ENCODE data around the gene FAM78B. TPM values are rescaled to one million over a fixed set of nuclear protein-coding genes. Genes with fewer than 3 reads are reported as not detected.

The FAM78B gene
- total and polyA plus RNA-seq, 9 donors, result 0.64 to 2.6 (median 1.4) TPM

DNA sequence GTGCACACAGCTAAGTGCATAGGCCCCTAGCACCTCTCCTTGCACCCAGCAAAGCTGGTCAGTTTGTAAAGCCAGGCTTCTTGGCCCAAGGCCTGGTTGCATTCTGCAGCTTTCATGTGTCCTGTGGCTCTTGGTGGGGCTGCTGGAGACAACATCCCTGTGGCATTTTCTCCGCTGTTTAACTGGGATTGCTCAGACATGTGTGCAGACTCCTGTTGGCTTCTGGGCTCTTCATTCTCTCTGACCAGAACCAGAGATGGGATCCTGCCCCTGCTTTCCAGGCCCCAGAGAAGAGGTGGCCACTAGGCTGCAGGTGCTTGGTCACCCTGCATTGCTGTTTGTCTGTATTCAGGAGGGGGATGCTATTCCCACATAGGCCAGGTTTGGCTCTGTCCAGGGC lies 50.8 kb downstream of the FAM78B start:
- DNase-seq, result no peak
- intact Hi-C loops (cut with DNase I), result no loop called here
- Histone ChIP-seq H3K36me3 (no peaks in the 10 kb centered on the region), H3K4me1 (ENCODE audit: insufficient read depth) (no peaks in the 10 kb centered on the region), H3K27me3 (no peaks in the 10 kb centered on the region), H3K27ac (no peak overlapping the region), H3K4me3 (no peak overlapping the region), H3K9me3 (no peaks in the 10 kb centered on the region)
- TF ChIP-seq, protein P1, sequence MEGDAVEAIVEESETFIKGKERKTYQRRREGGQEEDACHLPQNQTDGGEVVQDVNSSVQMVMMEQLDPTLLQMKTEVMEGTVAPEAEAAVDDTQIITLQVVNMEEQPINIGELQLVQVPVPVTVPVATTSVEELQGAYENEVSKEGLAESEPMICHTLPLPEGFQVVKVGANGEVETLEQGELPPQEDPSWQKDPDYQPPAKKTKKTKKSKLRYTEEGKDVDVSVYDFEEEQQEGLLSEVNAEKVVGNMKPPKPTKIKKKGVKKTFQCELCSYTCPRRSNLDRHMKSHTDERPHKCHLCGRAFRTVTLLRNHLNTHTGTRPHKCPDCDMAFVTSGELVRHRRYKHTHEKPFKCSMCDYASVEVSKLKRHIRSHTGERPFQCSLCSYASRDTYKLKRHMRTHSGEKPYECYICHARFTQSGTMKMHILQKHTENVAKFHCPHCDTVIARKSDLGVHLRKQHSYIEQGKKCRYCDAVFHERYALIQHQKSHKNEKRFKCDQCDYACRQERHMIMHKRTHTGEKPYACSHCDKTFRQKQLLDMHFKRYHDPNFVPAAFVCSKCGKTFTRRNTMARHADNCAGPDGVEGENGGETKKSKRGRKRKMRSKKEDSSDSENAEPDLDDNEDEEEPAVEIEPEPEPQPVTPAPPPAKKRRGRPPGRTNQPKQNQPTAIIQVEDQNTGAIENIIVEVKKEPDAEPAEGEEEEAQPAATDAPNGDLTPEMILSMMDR (IDR thresholded peaks at IDR 0.05), result no peak
- TF ChIP-seq EP300 (IDR thresholded peaks at IDR 0.05) (no peak), POLR2A (IDR thresholded peaks at IDR 0.05) (no peak)
- 98 to 100% (median 100%) methylated on average over 1 of the region's 1 CpG for WGBS, 3 donors

DNA sequence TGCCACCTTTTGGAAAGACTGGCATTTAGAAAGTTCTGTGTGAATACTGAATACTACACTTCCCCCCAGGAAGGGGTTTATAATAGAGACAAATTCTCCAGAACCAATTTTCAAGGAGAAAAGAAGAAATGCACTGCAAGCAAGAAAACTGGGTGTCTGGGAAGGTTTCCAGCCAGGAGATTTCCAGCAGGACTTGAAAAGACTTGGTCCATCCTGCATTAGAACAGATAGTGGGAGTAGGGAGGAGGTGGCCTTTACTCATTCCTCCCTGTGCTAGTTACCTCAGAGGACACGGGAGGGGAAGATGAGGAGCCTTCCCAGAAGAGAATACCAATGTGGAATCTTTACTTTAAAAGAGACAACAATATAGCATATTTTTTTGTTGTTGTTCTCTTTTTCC lies 52.4 kb downstream of the FAM78B start:
- H3K9me3 ChIP-seq, result no peaks in the 10 kb centered on the region
- H3K4me1 ChIP-seq (ENCODE audit: insufficient read depth), result no peaks in the 10 kb centered on the region
- no peak overlapping the region for H3K4me3 ChIP-seq
- H3K27ac ChIP-seq, result no peak overlapping the region
- H3K27me3 ChIP-seq, result no peaks in the 10 kb centered on the region
- DNase-seq, result no peak
- no peaks in the 10 kb centered on the region for H3K36me3 ChIP-seq
- TF ChIP-seq, protein P1 (IDR thresholded peaks at IDR 0.05), result no peak
- no peak for TF ChIP-seq POLR2A (IDR thresholded peaks at IDR 0.05)
- TF ChIP-seq EP300 (IDR thresholded peaks at IDR 0.05), result no peak
- 32 to 41% (median 36%) methylated on average over 1 of the region's 1 CpG for WGBS, 3 donors
- intact Hi-C loops (cut with DNase I), result no loop called here

DNA sequence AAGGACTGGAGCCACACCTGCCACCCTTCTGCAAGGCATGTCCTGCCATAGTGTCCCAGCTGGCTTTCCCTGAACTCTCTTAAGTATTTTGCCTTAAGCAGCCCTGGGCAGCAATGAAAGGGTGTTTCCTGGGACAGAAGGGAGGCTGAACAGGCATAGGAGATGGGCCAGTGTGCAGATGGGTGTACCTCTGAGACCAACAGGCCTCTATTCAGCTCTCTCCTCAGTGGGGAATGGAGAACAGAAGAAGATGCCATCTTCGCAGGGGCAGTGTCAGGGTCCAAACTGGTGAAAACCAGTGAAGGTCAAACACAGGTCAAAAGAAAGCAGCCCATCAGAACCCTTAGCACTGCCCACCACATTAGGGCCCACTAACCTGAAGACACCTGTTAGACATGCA lies 53.2 kb downstream of the FAM78B start:
- H3K9me3 ChIP-seq, result no peaks in the 10 kb centered on the region
- H3K27ac ChIP-seq, result no peak overlapping the region
- no peaks in the 10 kb centered on the region for H3K36me3 ChIP-seq
- no peaks in the 10 kb centered on the region for H3K4me1 ChIP-seq (ENCODE audit: insufficient read depth)
- 80 to 94% (median 85%) methylated on average over 1 of the region's 1 CpG for WGBS, 3 donors
- TF ChIP-seq, protein P1 (IDR thresholded peaks at IDR 0.05), result no peak
- TF ChIP-seq EP300 (IDR thresholded peaks at IDR 0.05), result no peak
- no peak for TF ChIP-seq POLR2A (IDR thresholded peaks at IDR 0.05)
- no peak for DNase-seq
- intact Hi-C loops (cut with DNase I), result no loop called here
- no peaks in the 10 kb centered on the region for H3K27me3 ChIP-seq
- no peak overlapping the region for H3K4me3 ChIP-seq

DNA sequence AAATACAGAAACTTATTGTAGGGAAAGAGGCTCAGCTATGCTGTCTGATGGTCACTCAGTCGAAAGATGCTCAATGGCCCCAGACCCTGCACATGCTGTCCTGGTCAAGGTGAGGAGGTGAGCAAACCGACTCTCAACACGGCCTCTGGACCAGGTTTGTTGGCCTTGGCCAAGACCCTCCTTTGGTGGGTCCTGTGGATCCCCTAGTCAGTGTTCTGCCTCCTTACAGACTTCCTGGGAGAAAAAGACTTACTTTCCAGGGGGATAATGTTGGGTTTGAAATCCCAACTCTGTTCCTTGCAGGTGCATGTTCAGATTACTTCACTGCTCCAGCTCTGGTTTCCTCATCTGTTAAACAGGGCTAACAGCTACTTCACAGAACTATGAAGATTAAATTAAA lies 53.8 kb downstream of the FAM78B start:
- TF ChIP-seq EP300 (IDR thresholded peaks at IDR 0.05) (no peak), POLR2A (IDR thresholded peaks at IDR 0.05) (no peak)
- TF ChIP-seq, protein P1 (IDR thresholded peaks at IDR 0.05), result no peak
- no peak for DNase-seq
- H3K27me3 ChIP-seq, result no peaks in the 10 kb centered on the region
- no peaks in the 10 kb centered on the region for H3K9me3 ChIP-seq
- intact Hi-C loops (cut with DNase I), result no loop called here
- 86 to 92% (median 91%) methylated on average over 3 of the region's 3 CpGs for WGBS, 3 donors
- no peak overlapping the region for H3K27ac ChIP-seq
- H3K4me3 ChIP-seq, result no peak overlapping the region
- no peaks in the 10 kb centered on the region for H3K4me1 ChIP-seq (ENCODE audit: insufficient read depth)
- no peaks in the 10 kb centered on the region for H3K36me3 ChIP-seq

DNA sequence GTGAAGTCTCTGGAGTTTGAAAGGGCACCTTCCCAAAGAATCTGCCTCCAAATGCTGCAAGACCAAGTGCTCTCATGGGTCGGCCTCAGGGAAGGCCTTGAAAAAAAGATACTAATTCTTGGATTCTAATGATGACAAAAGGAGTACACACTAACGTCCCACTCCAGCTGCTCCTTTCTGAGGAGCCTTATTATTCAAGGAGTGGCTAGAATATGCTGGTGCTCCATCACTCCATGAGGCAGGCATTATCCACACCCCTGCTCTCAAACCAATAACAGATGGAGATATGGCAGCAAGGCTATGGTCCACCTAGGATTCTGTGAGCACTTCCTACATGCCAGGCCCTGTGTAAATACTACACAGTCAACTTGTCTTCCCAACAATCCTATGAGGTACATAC lies 54.4 kb downstream of the FAM78B start:
- Histone ChIP-seq H3K27ac (no peak overlapping the region), H3K4me1 (ENCODE audit: insufficient read depth) (no peaks in the 10 kb centered on the region), H3K36me3 (no peaks in the 10 kb centered on the region), H3K4me3 (no peak overlapping the region), H3K27me3 (no peaks in the 10 kb centered on the region), H3K9me3 (no peaks in the 10 kb centered on the region)
- intact Hi-C loops (cut with DNase I), result no loop called here
- 52 to 68% (median 64%) methylated on average over 2 of the region's 2 CpGs for WGBS, 3 donors
- no peak for TF ChIP-seq POLR2A (IDR thresholded peaks at IDR 0.05)
- no peak for TF ChIP-seq EP300 (IDR thresholded peaks at IDR 0.05)
- TF ChIP-seq, protein P1 (IDR thresholded peaks at IDR 0.05), result no peak
- no peak for DNase-seq
